Breast epithelium (tissue), 4 donors: ENCODE results near the gene DBF4. TPM values are rescaled to one million over a fixed set of nuclear protein-coding genes. Genes with fewer than 3 reads are reported as not detected.
"Not testable (repeated sequence)": the region's sequence is repeated elsewhere in the genome, so short reads cannot be mapped to it uniquely, and the experiment has no call there.

Experiments
- DNase-seq, 2 donors: peaks; one replicate each; pipeline ENCODE4 v3.0.0-alpha.2; 2019; ENCODE audit warnings: low spot score in 2 of 2
- H3K27ac ChIP-seq, 2 donors: fragments of 200-600 bp; sonication (generic) in 1 of 2; one replicate each; pipeline ENCODE4 v1.5.1; 2016 to 2019; ENCODE audit warnings: mild to moderate bottlenecking in 1 of 2
- H3K27me3 ChIP-seq, 2 donors: fragments of 200-600 bp; sonication (generic) in 1 of 2; one replicate each; pipeline versions ENCODE4 v1.5.1 to v1.6.0; 2017 to 2019; ENCODE audit warnings: control low read depth in 1 of 2, mild to moderate bottlenecking in 1 of 2
- H3K36me3 ChIP-seq: fragments of 200-600 bp; one replicate; pipeline ENCODE4 v1.5.1; 2019
- H3K4me1 ChIP-seq, 2 donors: fragments of 200-600 bp; sonication (generic); one replicate each; pipeline ENCODE4 v1.5.1; 2016 to 2019; ENCODE audit warnings: control low read depth in 1 of 2
- H3K4me3 ChIP-seq, 3 donors: fragments of 200-600 bp; sonication (generic); 1 replicate in 2 of 3; 2 replicates in 1 of 3; pipeline ENCODE4 v1.5.1; 2016 to 2019; ENCODE audit warnings: mild to moderate bottlenecking in 3 of 3, moderate library complexity in 2 of 3
- H3K9me3 ChIP-seq, 2 donors: fragments of 200-600 bp; sonication (generic) in 1 of 2; one replicate each; pipeline ENCODE4 v1.5.1; 2016 to 2019; ENCODE audit warnings: control low read depth in 1 of 2
- POLR2A ChIP-seq: fragments of 450-650 bp; IDR thresholded peaks from one replicate; pipeline ENCODE4 v1.6.1; 2016; ENCODE audit warnings: antibody characterized with exemption, mild to moderate bottlenecking, moderate library complexity
- POLR2AphosphoS5 ChIP-seq, 3 donors: sonication (generic); formaldehyde crosslinking; IDR thresholded peaks; one replicate each; pipeline ENCODE4 v1.6.1; 2017; ENCODE audit warnings: antibody characterized with exemption in 3 of 3
- intact Hi-C: fragments of 100-400 bp; cut with DNase I; formaldehyde crosslinking; loops from one replicate; pipeline ENCODE4 v1.15.1; 2023; ENCODE audit warnings: low total_unique reads
- total RNA-seq, 3 donors: library from RNA; depleted of rRNA; stranded (reverse); fragments of >200 nt; gene quantifications; one replicate each; pipeline ENCODE4 v1.1.0, GENCODE V29; 2016
- TF ChIP-seq, protein P1 (sequence below), 3 donors: fragments of 450-650 bp; IDR thresholded peaks; one replicate each; pipeline ENCODE4 v1.5.1; 2016 to 2017; ENCODE audit warnings: antibody characterized with exemption in 3 of 3, mild to moderate bottlenecking in 3 of 3, moderate library complexity in 3 of 3

The DBF4 gene
- total RNA-seq, 3 donors from 2014 or later = 10.1 to 18.6 (median 15.7) TPM

DNA sequence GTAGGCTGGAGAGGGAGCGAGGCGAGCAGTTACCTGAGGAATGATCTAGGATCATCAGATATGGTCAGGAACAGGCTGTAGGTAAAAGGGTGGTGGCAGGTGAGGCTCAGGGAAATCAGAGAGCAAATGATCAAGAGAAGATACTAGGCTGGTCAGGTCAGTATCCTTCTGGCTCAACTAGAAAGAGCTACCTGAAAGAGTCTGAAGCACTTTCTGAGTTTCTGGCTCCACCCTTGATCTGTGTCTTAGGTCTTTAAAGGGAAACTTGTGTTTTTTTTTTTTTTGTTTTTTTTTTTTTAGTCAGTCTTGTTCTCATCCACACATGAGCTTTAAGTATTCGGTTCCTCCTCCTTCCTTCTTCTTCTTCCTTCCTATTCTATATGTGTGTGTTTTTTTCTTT is 68.3 kb downstream of the DBF4 start:
- H3K4me1 ChIP-seq = no peaks in the 10 kb centered on the region
- no peaks in the 10 kb centered on the region for H3K9me3 ChIP-seq
- H3K36me3 ChIP-seq = no peaks in the 10 kb centered on the region
- no peak for DNase-seq
- no peak overlapping the region for H3K4me3 ChIP-seq
- no peaks in the 10 kb centered on the region for H3K27me3 ChIP-seq
- TF ChIP-seq POLR2A (no peak), POLR2AphosphoS5 (IDR thresholded peaks at IDR 0.05) (no peak)
- TF ChIP-seq, protein P1, sequence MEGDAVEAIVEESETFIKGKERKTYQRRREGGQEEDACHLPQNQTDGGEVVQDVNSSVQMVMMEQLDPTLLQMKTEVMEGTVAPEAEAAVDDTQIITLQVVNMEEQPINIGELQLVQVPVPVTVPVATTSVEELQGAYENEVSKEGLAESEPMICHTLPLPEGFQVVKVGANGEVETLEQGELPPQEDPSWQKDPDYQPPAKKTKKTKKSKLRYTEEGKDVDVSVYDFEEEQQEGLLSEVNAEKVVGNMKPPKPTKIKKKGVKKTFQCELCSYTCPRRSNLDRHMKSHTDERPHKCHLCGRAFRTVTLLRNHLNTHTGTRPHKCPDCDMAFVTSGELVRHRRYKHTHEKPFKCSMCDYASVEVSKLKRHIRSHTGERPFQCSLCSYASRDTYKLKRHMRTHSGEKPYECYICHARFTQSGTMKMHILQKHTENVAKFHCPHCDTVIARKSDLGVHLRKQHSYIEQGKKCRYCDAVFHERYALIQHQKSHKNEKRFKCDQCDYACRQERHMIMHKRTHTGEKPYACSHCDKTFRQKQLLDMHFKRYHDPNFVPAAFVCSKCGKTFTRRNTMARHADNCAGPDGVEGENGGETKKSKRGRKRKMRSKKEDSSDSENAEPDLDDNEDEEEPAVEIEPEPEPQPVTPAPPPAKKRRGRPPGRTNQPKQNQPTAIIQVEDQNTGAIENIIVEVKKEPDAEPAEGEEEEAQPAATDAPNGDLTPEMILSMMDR (IDR thresholded peaks at IDR 0.05) = no peak
- intact Hi-C loops = no loop called here
- H3K27ac ChIP-seq = no peak overlapping the region

DNA sequence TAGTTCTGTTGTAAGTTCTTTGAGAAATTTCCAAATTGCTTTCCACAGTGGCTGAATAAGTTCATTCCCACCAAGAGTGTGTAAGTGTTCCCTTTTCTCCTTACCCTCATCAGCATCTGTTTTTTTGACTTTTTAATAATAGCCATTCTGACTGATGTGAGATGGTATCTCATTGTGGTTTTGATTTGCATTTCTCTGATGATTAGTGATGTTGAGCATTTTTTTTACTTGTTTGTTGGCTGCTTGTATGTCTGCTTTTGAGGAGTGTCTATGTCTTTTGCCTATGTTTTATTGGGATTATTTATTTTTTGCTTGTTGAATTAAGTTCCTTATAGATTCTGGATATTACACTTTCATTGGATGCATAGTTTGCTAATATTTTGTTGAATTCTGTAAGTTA is 69.6 kb downstream of the DBF4 start:
- intact Hi-C loops, H3K27me3 ChIP-seq, H3K4me1 ChIP-seq, DNase-seq, H3K9me3 ChIP-seq, H3K36me3 ChIP-seq, H3K4me3 ChIP-seq, H3K27ac ChIP-seq: not testable (repeated sequence)

DNA sequence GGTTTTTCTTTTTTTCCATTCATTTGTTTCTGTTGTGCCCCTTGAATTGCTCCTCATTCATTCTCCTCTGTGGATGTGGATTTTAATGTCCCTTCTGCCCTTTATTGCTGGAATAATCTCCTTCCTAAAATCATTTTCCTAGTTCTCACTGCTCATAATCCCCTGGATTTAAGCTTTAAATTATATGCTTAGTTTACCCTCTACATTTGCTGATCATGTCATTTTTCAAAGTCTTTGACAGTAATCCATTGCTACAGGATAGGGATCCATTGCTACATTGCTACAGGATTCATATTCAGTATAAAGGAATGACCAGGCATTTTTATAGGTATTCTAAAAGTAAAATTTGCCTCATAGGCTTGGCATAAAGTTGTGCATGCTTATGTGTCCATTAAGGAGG is 72.1 kb downstream of the DBF4 start:
- Histone ChIP-seq H3K36me3 (no peaks in the 10 kb centered on the region), H3K27me3 (no peaks in the 10 kb centered on the region), H3K9me3 (no peaks in the 10 kb centered on the region), H3K27ac (no peak overlapping the region), H3K4me1 (no peaks in the 10 kb centered on the region), H3K4me3 (no peak overlapping the region)
- no peak for DNase-seq
- intact Hi-C loops = no loop called here
- TF ChIP-seq, protein P1 (IDR thresholded peaks at IDR 0.05) = no peak
- TF ChIP-seq POLR2AphosphoS5 (IDR thresholded peaks at IDR 0.05) = no peak
- TF ChIP-seq POLR2A = no peak

Other genes with a start within 250 kb of the DBF4 start
- 1 to 10 TPM; 2.0 to 4.8 (median 4.6) TPM for gene RUNDC3B, start 248.1 kb upstream of the DBF4 start, total RNA-seq
- 10 to 100 TPM in 2 of 3 donors, 1 to 10 TPM in 1; 9.8 to 34.1 (median 13.8) TPM for gene SLC25A40, start 133 bp upstream of the DBF4 start, total RNA-seq
- 1 to 10 TPM; 2.3 to 7.5 (median 3.4) TPM for gene ADAM22, start 57.8 kb downstream of the DBF4 start, total RNA-seq